Hepatocyte (in vitro differentiated cells): Measurements from ENCODE around the gene CHMP4B.

ENCODE experiments used
- EZH2 ChIP-seq: fragments of 200-600 bp; sonication (generic); IDR thresholded peaks from 2 replicates; pipeline ENCODE4 v1.6.1; 2016; ENCODE audit warnings: antibody characterized with exemption, mild to moderate bottlenecking, borderline replicate concordance
- EZH2phosphoT487 ChIP-seq: fragments of 200-600 bp; sonication (generic); IDR thresholded peaks from one replicate; pipeline ENCODE4 v1.6.1; 2018; ENCODE audit warnings: antibody characterized with exemption, mild to moderate bottlenecking, low read depth, moderate library complexity; ENCODE audit not compliant: unreplicated experiment, severe bottlenecking
- TF ChIP-seq, protein P1 (sequence below): fragments of 200-600 bp; sonication (generic); IDR thresholded peaks from 2 replicates; pipeline ENCODE4 v1.5.1; 2016; ENCODE audit warnings: antibody characterized with exemption, mild to moderate bottlenecking; ENCODE audit not compliant: poor library complexity

DNA sequence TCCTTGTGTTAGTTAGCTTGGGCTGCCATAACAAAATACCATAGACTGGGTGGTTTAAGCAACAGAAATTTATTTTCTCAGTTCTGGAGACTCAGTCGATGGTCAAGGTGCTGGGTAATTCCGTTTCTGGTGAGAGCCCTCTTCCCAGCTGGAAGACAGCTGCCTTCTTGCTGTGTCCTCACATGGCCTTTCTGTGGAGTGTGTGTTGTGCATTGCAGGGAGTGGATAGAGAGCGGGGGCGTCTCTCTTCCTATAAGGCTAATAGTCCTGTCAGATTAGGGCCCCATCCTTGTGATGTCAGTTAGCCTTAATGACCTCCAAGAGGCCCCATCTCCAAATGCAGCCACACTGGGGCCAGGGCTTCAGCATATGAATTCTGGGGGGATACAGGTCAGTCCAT, 19.2 kb downstream of the CHMP4B start:
- TF ChIP-seq, protein P1, sequence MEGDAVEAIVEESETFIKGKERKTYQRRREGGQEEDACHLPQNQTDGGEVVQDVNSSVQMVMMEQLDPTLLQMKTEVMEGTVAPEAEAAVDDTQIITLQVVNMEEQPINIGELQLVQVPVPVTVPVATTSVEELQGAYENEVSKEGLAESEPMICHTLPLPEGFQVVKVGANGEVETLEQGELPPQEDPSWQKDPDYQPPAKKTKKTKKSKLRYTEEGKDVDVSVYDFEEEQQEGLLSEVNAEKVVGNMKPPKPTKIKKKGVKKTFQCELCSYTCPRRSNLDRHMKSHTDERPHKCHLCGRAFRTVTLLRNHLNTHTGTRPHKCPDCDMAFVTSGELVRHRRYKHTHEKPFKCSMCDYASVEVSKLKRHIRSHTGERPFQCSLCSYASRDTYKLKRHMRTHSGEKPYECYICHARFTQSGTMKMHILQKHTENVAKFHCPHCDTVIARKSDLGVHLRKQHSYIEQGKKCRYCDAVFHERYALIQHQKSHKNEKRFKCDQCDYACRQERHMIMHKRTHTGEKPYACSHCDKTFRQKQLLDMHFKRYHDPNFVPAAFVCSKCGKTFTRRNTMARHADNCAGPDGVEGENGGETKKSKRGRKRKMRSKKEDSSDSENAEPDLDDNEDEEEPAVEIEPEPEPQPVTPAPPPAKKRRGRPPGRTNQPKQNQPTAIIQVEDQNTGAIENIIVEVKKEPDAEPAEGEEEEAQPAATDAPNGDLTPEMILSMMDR, result no peak
- TF ChIP-seq EZH2 (no peak), EZH2phosphoT487 (no peak)
